Muscle layer of duodenum (tissue), 2 donors: Measurements from ENCODE around the gene KRT16.
"Not testable (repeated sequence)": the region's sequence is repeated elsewhere in the genome, so short reads cannot be mapped to it uniquely, and the experiment has no call there.

ENCODE experiments used
- H3K27ac ChIP-seq: one replicate; pipeline ENCODE4 v1.7.0; 2013; ENCODE audit warnings: mild to moderate bottlenecking, low read length
- H3K27me3 ChIP-seq: one replicate; pipeline ENCODE4 v1.7.0; 2013; ENCODE audit warnings: low read depth, mild to moderate bottlenecking, control low read depth, low read length
- H3K36me3 ChIP-seq, 2 donors: one replicate each; pipeline ENCODE4 v1.7.0; 2013; ENCODE audit warnings: low read length in 2 of 2, control low read depth in 1 of 2, mild to moderate bottlenecking in 1 of 2; ENCODE audit not compliant: insufficient read depth in 2 of 2, control insufficient read depth in 1 of 2
- H3K4me1 ChIP-seq, 2 donors: one replicate each; pipeline ENCODE4 v1.7.0; 2013; ENCODE audit warnings: low read length in 2 of 2, mild to moderate bottlenecking in 2 of 2, control low read depth in 1 of 2, moderate library complexity in 1 of 2; ENCODE audit not compliant: insufficient read depth in 2 of 2, control insufficient read depth in 1 of 2
- H3K4me3 ChIP-seq, 2 donors: one replicate each; pipeline ENCODE4 v1.7.0; 2013; ENCODE audit warnings: low read length in 2 of 2, low read depth in 1 of 2, mild to moderate bottlenecking in 1 of 2
- H3K9me3 ChIP-seq, 2 donors: one replicate each; pipeline ENCODE4 v1.7.0; 2013; ENCODE audit warnings: low read length in 2 of 2, control low read depth in 1 of 2, mild to moderate bottlenecking in 1 of 2; ENCODE audit not compliant: control insufficient read depth in 1 of 2
- donor health status: healthy.

The KRT16 gene

DNA sequence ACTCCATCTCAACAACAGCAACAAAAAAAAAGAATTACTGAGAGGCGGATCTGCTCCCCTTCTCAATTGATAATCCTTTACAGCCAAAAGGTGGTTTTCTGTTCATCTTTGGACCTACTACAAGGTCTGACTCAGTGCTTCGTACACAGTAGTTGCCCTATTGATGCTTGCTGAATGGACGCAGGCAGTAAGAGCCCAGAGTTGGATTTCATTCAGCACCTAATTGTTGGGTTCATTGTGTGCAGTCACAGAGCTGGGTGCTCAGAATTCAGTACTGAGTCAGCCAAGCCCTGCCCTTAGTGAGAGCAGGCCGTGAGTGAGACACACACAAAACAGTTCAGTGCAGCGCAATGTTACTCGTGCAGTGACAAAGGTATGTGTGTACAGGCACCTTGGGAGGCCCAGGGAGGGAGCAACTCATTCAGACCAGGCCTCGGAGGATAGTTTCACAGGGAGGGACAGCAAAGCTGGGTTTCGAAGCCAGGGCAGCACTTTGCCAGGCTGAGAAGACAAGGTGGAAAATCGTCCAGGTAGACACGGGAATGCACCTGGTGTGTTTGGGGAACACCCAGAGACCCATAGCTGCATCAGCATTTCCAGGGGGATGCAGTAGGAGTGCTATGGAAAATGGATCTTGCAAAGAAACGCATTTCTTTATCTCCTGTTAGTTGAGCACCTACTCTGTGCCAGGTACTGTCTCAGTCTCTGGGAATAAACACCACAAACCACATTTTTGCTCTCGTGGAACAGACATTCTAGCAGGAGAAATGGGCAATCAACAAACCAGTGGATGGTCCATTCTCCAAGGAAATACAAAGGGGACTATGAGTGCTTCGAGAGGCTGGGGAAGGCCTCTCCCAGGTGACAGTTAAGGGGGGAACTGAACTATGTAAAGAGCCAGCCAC, 29.9 kb upstream of the KRT16 start:
- H3K4me1 ChIP-seq = no peaks in the 10 kb centered on the region
- H3K4me3 ChIP-seq = no peak overlapping the region
- H3K27ac ChIP-seq = no peak overlapping the region
- H3K9me3 ChIP-seq = no peaks in the 10 kb centered on the region
- no peaks in the 10 kb centered on the region for H3K36me3 ChIP-seq
- H3K27me3 ChIP-seq = no peaks in the 10 kb centered on the region

DNA sequence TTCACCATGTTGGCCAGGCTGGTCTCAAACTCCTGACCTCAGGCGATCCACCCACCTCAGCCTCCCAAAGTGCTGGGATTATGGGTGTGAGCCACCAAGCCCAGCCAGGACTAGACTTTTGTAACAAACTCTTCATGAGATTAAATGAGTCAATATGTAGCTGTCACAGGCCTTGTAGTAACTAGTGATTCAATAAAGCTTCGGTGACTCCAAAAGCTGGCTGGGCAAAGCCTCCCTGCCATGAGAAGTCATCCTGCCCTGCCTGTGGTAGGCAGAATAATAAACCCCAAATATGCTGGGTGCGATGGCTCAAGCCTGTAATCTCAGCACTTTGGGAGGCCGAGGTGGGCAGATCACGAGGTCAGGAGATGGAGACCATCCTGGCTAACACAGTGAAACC, 28.0 kb upstream of the KRT16 start:
- not testable (repeated sequence) for H3K27me3 ChIP-seq, H3K36me3 ChIP-seq, H3K9me3 ChIP-seq, H3K4me3 ChIP-seq, H3K4me1 ChIP-seq, H3K27ac ChIP-seq

DNA sequence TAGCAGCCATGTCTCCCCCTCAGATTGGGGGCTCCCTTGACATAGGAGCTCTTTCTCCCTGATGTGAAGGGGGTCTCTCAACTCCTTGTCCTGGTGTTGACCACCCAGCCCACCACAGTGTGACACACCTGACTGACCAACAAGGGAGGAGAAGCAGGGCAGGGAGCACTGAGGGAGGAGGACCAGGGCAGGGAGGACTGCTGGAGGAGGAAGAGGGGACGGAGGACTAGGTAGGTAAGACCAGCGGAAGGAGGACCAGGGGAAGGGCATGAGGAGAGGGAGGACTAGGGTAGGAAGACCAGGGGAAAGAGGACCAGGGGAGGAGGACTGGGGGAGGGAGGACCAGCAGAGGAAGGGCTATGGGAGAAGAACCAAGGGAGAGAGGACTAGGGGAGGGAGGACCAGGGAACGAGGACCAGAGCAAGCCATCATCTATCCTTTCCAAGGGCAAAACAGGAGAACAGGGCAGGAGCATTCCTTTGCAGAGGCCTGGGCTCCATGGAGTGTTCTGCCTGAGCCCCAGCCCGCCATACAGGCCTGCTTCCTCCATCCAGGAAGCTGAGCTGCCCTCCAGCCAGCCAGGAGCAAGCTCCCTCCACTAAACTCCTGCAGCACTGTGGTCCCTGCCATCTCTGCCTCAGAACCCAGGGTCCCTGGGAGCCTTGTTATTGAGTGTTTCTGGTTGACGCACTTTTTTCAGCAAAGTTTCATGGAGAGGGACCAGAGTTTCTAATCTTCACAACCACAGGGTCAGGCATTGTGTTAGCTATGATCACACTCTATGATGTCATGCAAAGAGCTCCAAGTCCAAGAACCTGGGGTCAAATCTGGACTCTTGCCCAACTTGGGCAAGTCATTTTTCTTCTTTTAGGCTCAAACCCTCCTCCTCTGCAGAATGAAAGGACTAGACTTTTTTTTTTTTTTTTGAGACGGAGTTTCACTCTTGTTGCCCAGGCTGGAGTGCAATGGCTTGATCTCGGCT, 27.2 kb upstream of the KRT16 start:
- Histone ChIP-seq H3K36me3 (no peaks in the 10 kb centered on the region), H3K4me3 (no peak overlapping the region), H3K27me3 (no peaks in the 10 kb centered on the region), H3K9me3 (no peaks in the 10 kb centered on the region), H3K4me1 (peaks cover 3 to 5% of the 10 kb centered on the region in 2 donors), H3K27ac (no peak overlapping the region)

DNA sequence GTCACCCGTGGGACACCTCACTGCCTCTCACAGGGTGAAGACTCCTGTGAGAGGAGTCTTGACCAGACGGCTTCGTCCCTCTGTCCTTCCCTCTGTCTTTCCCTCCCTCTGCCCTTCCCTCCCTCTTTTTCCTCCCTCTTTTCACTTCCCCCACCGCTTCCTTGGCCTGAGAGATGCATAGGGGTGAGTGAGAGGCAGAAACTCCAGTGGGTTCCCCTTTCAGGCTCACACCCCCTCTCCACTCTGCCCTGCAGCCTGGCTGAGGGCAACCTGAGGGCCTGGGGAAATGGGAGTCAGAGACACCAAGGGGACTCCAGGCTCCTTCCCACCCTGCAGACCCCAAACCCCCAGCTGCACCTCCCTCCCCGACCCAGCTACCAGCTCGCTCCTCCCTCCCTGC, 26.4 kb upstream of the KRT16 start:
- no peak overlapping the region for H3K27ac ChIP-seq
- H3K9me3 ChIP-seq = no peaks in the 10 kb centered on the region
- no peak overlapping the region for H3K4me3 ChIP-seq
- H3K36me3 ChIP-seq = no peaks in the 10 kb centered on the region
- no peaks in the 10 kb centered on the region for H3K27me3 ChIP-seq
- H3K4me1 ChIP-seq = peaks cover 3 to 5% of the 10 kb centered on the region in 2 donors

DNA sequence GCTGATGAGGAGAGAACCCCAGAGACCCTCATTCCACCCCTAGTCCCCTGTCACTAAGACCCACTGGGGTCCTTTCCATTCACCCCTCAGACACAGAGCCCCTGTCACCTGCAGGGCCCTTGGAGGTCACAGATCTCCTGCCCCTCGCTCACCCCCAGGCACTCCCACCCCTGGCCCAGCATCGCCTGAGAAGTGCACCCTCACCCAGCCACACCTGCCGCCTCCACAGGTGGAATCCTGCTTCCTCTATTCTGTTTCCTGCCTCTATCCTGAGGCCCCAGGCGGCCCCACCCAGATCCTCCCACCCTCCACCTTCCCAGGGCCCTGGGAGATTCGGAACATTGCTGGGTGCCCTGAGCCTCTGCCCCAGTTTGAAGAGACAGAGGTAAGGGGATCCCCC, 25.6 kb upstream of the KRT16 start:
- no peak overlapping the region for H3K27ac ChIP-seq
- no peaks in the 10 kb centered on the region for H3K36me3 ChIP-seq
- H3K4me3 ChIP-seq = no peak overlapping the region
- H3K9me3 ChIP-seq = no peaks in the 10 kb centered on the region
- no peaks in the 10 kb centered on the region for H3K27me3 ChIP-seq
- H3K4me1 ChIP-seq = peaks cover 3 to 5% of the 10 kb centered on the region in 2 donors

DNA sequence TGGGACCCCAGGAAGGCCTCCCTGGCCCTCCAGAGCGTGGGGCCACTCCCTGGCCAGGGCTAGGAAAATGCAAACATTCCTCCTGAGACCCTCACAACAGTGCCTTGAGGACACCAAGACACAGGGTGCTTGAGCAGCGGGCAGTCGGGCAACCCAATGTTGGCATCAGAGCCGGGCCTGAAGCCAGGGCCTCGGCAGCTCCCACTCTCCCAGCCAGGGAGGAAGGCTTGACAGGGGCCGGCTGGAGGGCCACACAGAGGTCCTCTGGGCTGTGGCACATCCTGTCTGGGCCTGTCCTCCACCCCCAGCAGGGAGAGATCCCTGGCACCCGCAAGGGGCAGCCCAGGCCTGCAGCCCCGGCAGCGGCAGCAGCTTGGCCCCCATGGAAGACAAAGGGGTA, 24.1 kb upstream of the KRT16 start:
- no peaks in the 10 kb centered on the region for H3K36me3 ChIP-seq
- no peak overlapping the region for H3K27ac ChIP-seq
- H3K4me3 ChIP-seq = no peak overlapping the region
- no peaks in the 10 kb centered on the region for H3K9me3 ChIP-seq
- peaks cover 3 to 5% of the 10 kb centered on the region in 2 donors for H3K4me1 ChIP-seq
- H3K27me3 ChIP-seq = no peaks in the 10 kb centered on the region

DNA sequence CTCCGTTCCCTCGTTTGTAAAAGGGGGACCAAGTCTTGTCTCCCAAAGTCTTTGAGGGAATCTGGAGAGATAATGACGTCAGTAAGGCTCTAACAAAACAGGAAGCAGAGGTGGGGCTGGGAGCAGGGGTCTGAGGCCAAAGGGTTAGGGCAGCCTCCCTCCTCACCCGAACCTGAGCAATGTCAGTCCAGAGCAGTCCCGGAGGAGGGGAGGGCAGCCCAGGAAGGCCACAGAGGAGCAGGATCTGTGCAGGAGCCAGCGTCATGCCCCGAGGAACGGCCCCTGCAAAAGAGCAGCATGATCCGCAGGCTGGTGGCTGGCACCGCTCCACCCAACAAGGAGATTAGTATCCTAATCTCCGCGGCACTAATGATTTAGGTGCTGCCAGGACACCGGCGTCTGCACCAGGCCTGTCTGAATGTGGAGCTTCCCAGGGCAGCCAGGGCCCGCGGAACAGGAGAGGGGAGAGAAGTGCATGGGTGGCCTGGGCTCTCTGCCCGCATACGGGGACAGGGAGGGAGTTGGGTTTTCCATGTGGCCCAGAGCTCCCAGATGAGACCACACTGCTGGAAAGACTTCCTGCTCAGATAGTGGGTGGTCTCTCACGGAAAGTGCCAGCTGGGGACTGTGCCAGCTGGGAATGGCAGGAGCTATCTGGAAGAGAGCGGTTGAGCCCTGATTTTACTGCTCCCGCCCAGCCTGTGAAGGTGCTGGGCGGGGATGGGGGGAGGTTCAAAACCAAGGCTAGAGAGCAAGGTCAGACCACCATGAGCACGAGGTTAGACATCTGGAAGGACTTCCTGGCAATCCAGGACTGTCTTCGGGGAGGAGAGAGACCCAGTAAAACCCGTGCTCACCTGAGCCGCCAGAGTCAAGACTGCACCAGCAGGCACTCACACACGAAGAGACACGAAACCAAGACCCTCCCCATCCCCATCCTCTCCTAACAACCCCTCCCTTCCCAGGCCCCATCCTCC, 22.8 kb upstream of the KRT16 start:
- no peaks in the 10 kb centered on the region for H3K36me3 ChIP-seq
- peak overlapping the region; percentile 23 for H3K27ac ChIP-seq
- no peaks in the 10 kb centered on the region for H3K9me3 ChIP-seq
- peaks cover 3 to 5% of the 10 kb centered on the region in 2 donors for H3K4me1 ChIP-seq
- H3K27me3 ChIP-seq = no peaks in the 10 kb centered on the region
- peak overlapping the region in 1 of 2 donors; percentile 16 for H3K4me3 ChIP-seq

DNA sequence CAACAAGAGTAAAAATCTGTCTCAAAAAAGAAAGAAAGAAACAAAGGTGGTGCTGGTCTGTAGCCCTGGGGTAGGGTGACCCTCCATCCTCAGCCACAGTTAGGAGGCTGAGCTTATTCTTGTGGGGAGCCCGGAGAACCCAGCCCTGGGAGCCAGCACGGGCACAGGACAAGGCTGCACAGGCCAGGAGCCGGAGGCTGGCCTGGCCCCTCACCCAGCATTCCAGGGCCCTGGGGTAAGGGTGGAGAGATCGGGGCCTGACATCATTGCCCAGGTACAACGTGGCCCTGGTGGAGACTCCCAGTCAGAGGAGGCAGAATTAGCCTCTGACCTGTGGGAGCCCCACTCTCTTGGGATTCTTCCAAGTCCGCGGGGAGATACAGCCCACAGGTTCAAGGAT, 22.1 kb upstream of the KRT16 start:
- H3K27ac ChIP-seq = no peak overlapping the region
- H3K36me3 ChIP-seq = no peaks in the 10 kb centered on the region
- peaks cover 3 to 5% of the 10 kb centered on the region in 2 donors for H3K4me1 ChIP-seq
- H3K9me3 ChIP-seq = no peaks in the 10 kb centered on the region
- no peaks in the 10 kb centered on the region for H3K27me3 ChIP-seq
- no peak overlapping the region for H3K4me3 ChIP-seq

DNA sequence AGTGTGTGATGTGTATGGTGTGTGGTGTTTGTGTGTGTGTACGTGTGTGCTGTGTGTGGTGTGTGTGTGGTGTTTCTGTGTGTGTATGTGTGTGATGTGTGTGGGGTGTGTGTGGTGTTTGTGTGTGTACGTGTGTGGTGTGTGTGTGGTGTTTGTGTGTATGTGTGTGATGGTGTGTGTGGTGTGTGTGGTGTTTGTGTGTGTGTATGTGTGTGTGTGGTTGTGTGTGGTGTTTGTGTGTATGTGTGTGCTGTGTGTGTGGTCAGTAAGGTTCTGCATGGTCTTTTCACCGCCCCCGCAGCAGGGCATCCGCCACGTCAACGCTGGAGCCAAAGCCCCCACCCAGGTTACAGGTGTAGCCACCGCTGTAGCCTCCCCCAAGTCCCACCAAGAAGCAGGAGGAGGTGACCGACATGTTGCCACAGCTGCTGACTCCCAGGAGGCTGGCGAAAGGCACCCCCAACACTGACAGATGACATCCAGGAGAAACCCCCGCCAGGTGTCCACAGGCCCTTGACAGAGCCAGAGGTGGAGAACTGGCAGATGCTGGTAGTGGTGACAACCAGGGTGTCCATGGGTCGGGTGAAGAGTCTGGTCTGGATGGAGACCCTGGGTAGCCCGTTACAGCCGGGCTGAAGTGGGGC, 21.1 kb upstream of the KRT16 start:
- no peaks in the 10 kb centered on the region for H3K27me3 ChIP-seq
- no peaks in the 10 kb centered on the region for H3K36me3 ChIP-seq
- H3K4me3 ChIP-seq = no peak overlapping the region
- H3K4me1 ChIP-seq = peaks cover 3 to 5% of the 10 kb centered on the region in 2 donors
- no peaks in the 10 kb centered on the region for H3K9me3 ChIP-seq
- H3K27ac ChIP-seq = no peak overlapping the region

DNA sequence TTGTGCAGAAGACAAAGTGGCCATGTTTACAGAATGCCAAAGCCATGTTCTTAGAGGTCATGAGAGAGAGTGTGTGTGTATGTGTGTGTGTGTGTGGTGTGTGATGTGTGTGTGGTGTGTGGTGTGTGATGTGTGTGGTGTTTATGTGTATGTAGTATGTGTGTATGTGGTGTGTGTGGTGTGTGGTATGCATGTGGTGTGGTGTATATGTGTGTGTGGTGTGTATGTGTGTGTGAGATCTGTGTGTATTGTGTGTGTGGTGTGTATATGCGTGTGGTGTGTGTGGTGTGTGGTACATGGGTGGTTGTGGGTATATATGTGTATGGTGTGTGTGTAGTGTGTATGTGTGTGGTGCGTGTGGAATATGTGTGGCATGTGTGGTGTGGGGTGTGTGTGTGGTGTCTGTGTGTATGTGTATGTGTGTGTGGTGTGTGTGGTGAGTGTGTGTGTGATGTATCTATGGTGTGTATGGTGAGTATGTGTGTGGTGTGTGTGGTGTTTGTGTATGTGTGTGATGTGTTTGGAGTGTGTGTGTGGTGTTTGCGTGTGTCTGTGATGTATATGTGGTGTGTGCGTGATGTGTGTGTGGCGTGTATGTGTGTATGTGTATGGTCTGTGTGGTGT, 20.0 kb upstream of the KRT16 start:
- H3K4me1 ChIP-seq = peaks cover 3 to 5% of the 10 kb centered on the region in 2 donors
- no peaks in the 10 kb centered on the region for H3K27me3 ChIP-seq
- H3K27ac ChIP-seq = no peak overlapping the region
- H3K9me3 ChIP-seq = no peaks in the 10 kb centered on the region
- no peak overlapping the region for H3K4me3 ChIP-seq
- no peaks in the 10 kb centered on the region for H3K36me3 ChIP-seq
